ENCODE results near the gene NIT1. TPM values are rescaled to one million over a fixed set of nuclear protein-coding genes. Genes with fewer than 3 reads are reported as not detected.

NIT1 gene
- total and polyA plus RNA-seq, 2 of the 13 experiments (the other 11 are each of a cell fraction or from before 2014, with no cell fraction given), result 22.7 to 31.0 TPM

- TF ChIP-seq, protein P1, sequence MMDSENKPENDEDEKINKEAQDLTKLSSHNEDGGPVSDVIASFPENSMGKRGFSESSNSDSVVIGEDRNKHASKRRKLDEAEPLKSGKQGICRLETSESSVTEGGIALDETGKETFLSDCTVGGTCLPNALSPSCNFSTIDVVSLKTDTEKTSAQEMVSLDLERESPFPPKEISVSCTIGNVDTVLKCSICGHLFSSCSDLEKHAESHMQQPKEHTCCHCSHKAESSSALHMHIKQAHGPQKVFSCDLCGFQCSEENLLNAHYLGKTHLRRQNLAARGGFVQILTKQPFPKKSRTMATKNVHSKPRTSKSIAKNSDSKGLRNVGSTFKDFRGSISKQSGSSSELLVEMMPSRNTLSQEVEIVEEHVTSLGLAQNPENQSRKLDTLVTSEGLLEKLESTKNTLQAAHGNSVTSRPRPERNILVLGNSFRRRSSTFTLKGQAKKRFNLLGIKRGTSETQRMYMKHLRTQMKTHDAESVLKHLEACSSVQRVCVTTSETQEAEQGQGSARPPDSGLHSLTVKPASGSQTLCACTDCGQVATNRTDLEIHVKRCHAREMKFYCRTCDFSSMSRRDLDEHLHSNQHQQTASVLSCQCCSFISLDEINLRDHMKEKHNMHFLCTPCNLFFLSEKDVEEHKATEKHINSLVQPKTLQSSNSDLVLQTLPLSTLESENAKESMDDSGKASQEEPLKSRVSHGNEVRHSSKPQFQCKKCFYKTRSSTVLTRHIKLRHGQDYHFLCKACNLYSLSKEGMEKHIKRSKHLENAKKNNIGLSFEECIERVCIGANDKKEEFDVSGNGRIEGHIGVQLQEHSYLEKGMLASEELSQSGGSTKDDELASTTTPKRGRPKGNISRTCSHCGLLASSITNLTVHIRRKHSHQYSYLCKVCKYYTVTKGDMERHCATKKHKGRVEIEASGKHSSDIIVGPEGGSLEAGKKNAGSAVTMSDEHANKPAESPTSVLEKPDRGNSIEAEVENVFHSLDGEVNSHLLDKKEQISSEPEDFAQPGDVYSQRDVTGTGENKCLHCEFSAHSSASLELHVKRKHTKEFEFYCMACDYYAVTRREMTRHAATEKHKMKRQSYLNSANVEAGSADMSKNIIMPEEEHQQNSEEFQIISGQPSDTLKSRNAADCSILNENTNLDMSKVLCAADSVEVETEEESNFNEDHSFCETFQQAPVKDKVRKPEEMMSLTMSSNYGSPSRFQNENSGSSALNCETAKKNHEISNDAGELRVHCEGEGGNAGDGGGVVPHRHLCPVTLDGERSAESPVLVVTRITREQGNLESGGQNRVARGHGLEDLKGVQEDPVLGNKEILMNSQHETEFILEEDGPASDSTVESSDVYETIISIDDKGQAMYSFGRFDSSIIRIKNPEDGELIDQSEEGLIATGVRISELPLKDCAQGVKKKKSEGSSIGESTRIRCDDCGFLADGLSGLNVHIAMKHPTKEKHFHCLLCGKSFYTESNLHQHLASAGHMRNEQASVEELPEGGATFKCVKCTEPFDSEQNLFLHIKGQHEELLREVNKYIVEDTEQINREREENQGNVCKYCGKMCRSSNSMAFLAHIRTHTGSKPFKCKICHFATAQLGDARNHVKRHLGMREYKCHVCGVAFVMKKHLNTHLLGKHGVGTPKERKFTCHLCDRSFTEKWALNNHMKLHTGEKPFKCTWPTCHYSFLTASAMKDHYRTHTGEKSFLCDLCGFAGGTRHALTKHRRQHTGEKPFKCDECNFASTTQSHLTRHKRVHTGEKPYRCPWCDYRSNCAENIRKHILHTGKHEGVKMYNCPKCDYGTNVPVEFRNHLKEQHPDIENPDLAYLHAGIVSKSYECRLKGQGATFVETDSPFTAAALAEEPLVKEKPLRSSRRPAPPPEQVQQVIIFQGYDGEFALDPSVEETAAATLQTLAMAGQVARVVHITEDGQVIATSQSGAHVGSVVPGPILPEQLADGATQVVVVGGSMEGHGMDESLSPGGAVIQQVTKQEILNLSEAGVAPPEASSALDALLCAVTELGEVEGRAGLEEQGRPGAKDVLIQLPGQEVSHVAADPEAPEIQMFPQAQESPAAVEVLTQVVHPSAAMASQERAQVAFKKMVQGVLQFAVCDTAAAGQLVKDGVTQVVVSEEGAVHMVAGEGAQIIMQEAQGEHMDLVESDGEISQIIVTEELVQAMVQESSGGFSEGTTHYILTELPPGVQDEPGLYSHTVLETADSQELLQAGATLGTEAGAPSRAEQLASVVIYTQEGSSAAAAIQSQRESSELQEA (CRISPR knock-in tag; IDR thresholded peaks at IDR 0.05; ENCODE audit: not compliant biosample characterization), result no peak
- TF ChIP-seq ZNF10 (CRISPR knock-in tag; IDR thresholded peaks at IDR 0.05; ENCODE audit: borderline replicate concordance, low read depth) (no peak), TCF12 (IDR thresholded peaks at IDR 0.05) (no peak), TCF12 (CRISPR knock-in tag; IDR thresholded peaks at IDR 0.05) (no peak), DMAP1 (CRISPR knock-in tag; IDR thresholded peaks at IDR 0.05) (peak; percentile 95; the same call in 1 of the 2 replicates), CHD4 (IDR thresholded peaks at IDR 0.05; ENCODE audit: borderline replicate concordance, low read length) (no peak), ZNF704 (CRISPR knock-in tag; IDR thresholded peaks at IDR 0.05; ENCODE audit: borderline replicate concordance) (no peak), PRDM15 (CRISPR knock-in tag; IDR thresholded peaks at IDR 0.05) (no peak), ZFP36L2 (CRISPR knock-in tag; IDR thresholded peaks at IDR 0.05) (no peak), FOXJ3 (CRISPR knock-in tag; IDR thresholded peaks at IDR 0.05; ENCODE audit: borderline replicate concordance) (no peak), GZF1 (CRISPR knock-in tag; IDR thresholded peaks at IDR 0.05) (0 out of 2 replicates have a peak, but pooled peaks have one; percentile 6), CCAR2 (optimal IDR thresholded peaks at IDR 0.05; ENCODE audit: low read depth, low read length) (no peak), DNMT1 (CRISPR knock-in tag; IDR thresholded peaks at IDR 0.05) (no peak)
- TF ChIP-seq, protein P2, sequence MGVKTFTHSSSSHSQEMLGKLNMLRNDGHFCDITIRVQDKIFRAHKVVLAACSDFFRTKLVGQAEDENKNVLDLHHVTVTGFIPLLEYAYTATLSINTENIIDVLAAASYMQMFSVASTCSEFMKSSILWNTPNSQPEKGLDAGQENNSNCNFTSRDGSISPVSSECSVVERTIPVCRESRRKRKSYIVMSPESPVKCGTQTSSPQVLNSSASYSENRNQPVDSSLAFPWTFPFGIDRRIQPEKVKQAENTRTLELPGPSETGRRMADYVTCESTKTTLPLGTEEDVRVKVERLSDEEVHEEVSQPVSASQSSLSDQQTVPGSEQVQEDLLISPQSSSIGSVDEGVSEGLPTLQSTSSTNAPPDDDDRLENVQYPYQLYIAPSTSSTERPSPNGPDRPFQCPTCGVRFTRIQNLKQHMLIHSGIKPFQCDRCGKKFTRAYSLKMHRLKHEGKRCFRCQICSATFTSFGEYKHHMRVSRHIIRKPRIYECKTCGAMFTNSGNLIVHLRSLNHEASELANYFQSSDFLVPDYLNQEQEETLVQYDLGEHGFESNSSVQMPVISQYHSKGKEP (CRISPR knock-in tag; IDR thresholded peaks at IDR 0.05), result no peak
Observed at GRCh38 chr1:161153682-161154337, 35.9 kb downstream of the NIT1 start, which contains the start of gene UFC1 (continued).
